Measurements from ENCODE around the gene KCNIP4. TPM values are rescaled to one million over a fixed set of nuclear protein-coding genes. Genes with fewer than 3 reads are reported as not detected.

KCNIP4 gene
- total and polyA plus RNA-seq, 10 of the 15 experiments (the other 5 are each of a cell fraction or from before 2014, with no cell fraction given): 0.03 to 0.23 (median 0.13) TPM; not detected in 7

- no peaks in the 10 kb centered on the region for H3K9me3 ChIP-seq (replicated peaks; ENCODE audit: control insufficient read depth, insufficient read depth, low read length)
- H3K27me3 ChIP-seq (replicated peaks in 1 of 2; ENCODE audit: control insufficient read depth in 2 of 2, insufficient read depth in 2 of 2, low read length in 1 of 2): no peaks in the 10 kb centered on the region
- ChIA-PET SMC1A (ENCODE audit: uncharacterized antibody, unreplicated experiment) (no interaction called here), CTCF (interaction anchor here (0.7 kb wide), 1 partner anchor 39 kb away, joined by 3 read pairs; no protein-coding TSS in a partner anchor), RAD21 (ENCODE audit: unreplicated experiment) (no interaction called here), POLR2A (no interaction called here)
- H3K4me3 ChIP-seq: no peak overlapping the region
- H2AFZ ChIP-seq (ENCODE audit: control insufficient read depth, low read depth, low read length): no peak overlapping the region
- in situ Hi-C loops (cut with MboI): no loop called here
- intact Hi-C loops (cut with micrococcal nuclease; ENCODE audit: unreplicated experiment): no loop called here
- no peak for FAIRE-seq
- WGBS (ENCODE audit: insufficient coverage, insufficient replicate concordance, low lambda C conversion rate, missing lambda C conversion rate): 0% methylated on average over 1 of the region's 1 CpG
- H3K36me3 ChIP-seq (ENCODE audit: control insufficient read depth in 2 of 2, insufficient read depth in 2 of 2, low read length in 1 of 2): no peaks in the 10 kb centered on the region
- no peaks in the 10 kb centered on the region for H3K4me1 ChIP-seq (ENCODE audit: control insufficient read depth, insufficient read depth, low read length)
- no peak overlapping the region for H3K9ac ChIP-seq (ENCODE audit: control insufficient read depth, insufficient read depth, low read length)
- TF ChIP-seq MTA3 (IDR thresholded peaks at IDR 0.05; ENCODE audit: borderline replicate concordance, low read length) (no peak), SMARCA5 (IDR thresholded peaks at IDR 0.05) (no peak), EGR1 (IDR thresholded peaks at IDR 0.05; ENCODE audit: borderline replicate concordance in 1 of 2, low read depth in 2 of 2, low read length in 2 of 2) (no peak)
- BruUV-seq (replicated peaks): no TSS peak
- DNase-seq (ENCODE audit: low read depth, low spot score): no peak
- H3K27ac ChIP-seq (ENCODE audit: control insufficient read depth, insufficient read depth): no peak overlapping the region
- H3K4me2 ChIP-seq (ENCODE audit: control insufficient read depth, insufficient read depth): no peak overlapping the region
- no peaks in the 10 kb centered on the region for H3K79me2 ChIP-seq (ENCODE audit: control insufficient read depth, insufficient read depth, low read length)
- H4K20me1 ChIP-seq (ENCODE audit: control insufficient read depth, insufficient read depth): no peaks in the 10 kb centered on the region
- no peak for ATAC-seq
Observed at GRCh38 chr4:21552455-21552854, 396.1 kb downstream of the KCNIP4 start.

GRCh38 chr4:21544955-21545354 lies 403.6 kb downstream of the KCNIP4 start:
- H3K4me3 ChIP-seq: no peak overlapping the region
- SMC1A ChIA-PET (ENCODE audit: uncharacterized antibody, unreplicated experiment): no interaction called here
- FAIRE-seq: no peak
- H3K4me1 ChIP-seq (ENCODE audit: control insufficient read depth, insufficient read depth, low read length): no peaks in the 10 kb centered on the region
- no peak overlapping the region for H3K9ac ChIP-seq (ENCODE audit: control insufficient read depth, insufficient read depth, low read length)
- no peak overlapping the region for H3K4me2 ChIP-seq (ENCODE audit: control insufficient read depth, insufficient read depth)
- CTCF ChIA-PET: no interaction called here
- POLR2A ChIA-PET: no interaction called here
- no peak overlapping the region for H3K27ac ChIP-seq (ENCODE audit: control insufficient read depth, insufficient read depth)
- no peaks in the 10 kb centered on the region for H3K79me2 ChIP-seq (ENCODE audit: control insufficient read depth, insufficient read depth, low read length)
- DNase-seq (ENCODE audit: low read depth, low spot score): no peak
- no TSS peak for BruUV-seq (replicated peaks)
- no peaks in the 10 kb centered on the region for H3K9me3 ChIP-seq (replicated peaks; ENCODE audit: control insufficient read depth, insufficient read depth, low read length)
- TF ChIP-seq EGR1 (IDR thresholded peaks at IDR 0.05; ENCODE audit: borderline replicate concordance in 1 of 2, low read depth in 2 of 2, low read length in 2 of 2): no peak
- no peaks in the 10 kb centered on the region for H3K27me3 ChIP-seq (replicated peaks in 1 of 2; ENCODE audit: control insufficient read depth in 2 of 2, insufficient read depth in 2 of 2, low read length in 1 of 2)
- no peak for ATAC-seq
- no peaks in the 10 kb centered on the region for H4K20me1 ChIP-seq (ENCODE audit: control insufficient read depth, insufficient read depth)
- in situ Hi-C loops (cut with MboI) (no loop called here), intact Hi-C loops (cut with micrococcal nuclease; ENCODE audit: unreplicated experiment) (no loop called here)
- no peaks in the 10 kb centered on the region for H3K36me3 ChIP-seq (ENCODE audit: control insufficient read depth in 2 of 2, insufficient read depth in 2 of 2, low read length in 1 of 2)
- 0% methylated on average over 3 of the region's 3 CpGs for WGBS (ENCODE audit: insufficient coverage, insufficient replicate concordance, low lambda C conversion rate, missing lambda C conversion rate)
- RAD21 ChIA-PET (ENCODE audit: unreplicated experiment): no interaction called here
- no peak overlapping the region for H2AFZ ChIP-seq (ENCODE audit: control insufficient read depth, low read depth, low read length)

Measured in GM12878 (cell line).